Activated CD8-positive, alpha-beta memory T cell treated with anti-CD3 and anti-CD28 coated beads, Interleukin-2, amount 50 U/mL, for 1 hour (primary cell): ENCODE measurements around the gene DPH6.
"Not testable (repeated sequence)": the region's sequence is repeated elsewhere in the genome, so short reads cannot be mapped to it uniquely, and the experiment has no call there.

Experiments
- DNase-seq: peaks from one replicate; pipeline ENCODE4 v3.0.0-alpha.2; 2020; ENCODE audit errors: extremely low read depth

The DPH6 gene

DNA sequence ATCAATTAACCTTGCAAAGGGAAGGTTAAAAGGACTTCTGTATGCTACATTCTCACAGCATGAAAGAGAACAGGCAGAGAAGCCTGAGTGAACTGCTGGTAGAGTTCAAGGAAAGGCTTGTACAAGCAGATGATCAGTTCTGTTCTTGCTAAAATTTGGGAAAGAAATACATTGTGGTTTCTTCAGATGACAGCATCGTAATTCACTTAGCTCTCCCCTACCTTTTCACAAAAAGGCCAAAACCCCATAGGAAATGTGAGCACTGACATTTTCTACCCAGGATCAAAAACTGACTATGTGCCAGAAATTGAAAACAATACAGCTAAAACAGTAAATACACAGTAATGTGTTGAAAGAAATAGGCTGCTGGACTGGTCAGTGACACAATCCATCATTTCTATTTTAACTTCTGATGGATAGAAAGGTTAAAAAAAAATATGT, 216.4 kb downstream of the DPH6 start:
- no peak for DNase-seq

DNA sequence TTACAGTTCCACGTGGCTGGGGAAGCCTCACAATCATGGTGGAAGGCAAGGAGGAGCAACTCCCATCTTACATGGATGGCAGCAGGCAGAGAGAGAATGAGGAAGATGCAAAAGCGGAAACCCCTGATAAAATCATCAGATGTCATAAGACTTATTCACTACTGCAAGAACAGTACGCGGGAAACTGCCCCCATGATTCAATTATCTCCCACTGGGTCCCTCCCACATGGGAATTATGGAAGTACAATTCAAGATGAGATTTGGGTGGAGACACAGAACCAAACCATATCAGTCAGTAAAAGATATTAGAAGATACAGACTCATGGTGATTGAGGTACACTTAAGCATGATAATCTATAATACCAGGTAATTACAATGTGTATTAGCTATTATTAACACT, 217.1 kb downstream of the DPH6 start:
- not testable (repeated sequence) for DNase-seq

DNA sequence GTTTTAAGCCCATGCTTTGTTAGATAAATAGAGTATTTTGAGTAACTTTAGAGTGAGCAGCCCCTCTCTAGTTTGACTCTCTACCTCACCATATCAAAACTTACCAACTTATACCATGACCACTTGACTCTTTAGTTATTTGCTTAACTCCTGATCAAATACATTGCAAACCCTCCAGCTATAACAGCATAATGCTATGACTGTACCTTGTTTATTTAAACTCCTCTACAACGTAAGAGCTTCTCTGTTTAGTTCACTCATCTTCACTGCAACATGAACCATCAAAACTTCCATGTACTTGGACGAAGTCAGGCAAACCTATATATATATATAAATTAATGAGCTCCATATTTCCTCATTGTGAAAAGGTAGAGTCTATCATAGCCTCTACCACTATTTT, 218.2 kb downstream of the DPH6 start:
- DNase-seq: no peak

DNA sequence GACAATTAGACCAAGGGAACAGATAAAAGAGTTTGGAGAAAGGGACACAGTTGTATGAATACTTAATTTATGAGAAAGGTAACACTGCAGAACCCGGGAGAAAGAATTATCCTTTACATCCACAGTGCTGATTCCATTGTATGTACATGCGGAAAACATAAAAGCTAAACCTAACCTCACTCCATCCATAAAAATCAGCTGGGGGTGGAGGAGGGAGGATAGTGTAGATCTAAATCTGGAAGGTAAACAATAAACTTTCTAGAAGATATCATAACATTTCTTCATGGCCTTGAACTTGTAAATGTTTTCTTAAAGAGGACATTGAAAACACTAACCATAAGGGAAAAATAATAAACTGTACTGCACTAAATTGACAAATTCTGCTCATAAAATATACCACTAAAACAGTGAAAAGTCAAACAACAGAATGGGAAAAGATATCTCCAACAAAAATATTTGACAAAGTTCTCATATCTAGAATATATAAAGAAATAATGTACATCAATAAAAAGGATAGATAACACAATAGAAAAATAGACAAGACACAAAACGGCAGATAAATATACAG, 220.5 kb downstream of the DPH6 start:
- DNase-seq: no peak

DNA sequence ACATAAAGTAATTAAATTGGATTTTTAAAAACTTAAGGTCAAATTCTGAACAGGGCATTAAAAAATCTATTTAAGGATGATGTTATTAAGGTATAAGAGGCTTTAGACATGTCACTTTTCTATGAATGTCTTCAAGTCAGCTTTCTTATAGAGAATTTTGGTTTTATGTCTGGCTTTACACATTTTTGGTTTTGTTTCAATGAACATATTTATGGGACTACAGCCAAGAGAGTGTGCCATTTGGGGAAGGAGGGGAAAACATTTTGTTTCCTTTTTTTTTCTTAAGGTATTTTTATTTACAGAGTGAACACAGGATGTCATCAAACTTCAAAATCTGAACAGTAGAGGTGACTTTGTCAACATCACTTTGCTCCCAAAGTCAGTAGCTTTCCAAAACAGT, 222.8 kb downstream of the DPH6 start:
- DNase-seq: no peak

DNA sequence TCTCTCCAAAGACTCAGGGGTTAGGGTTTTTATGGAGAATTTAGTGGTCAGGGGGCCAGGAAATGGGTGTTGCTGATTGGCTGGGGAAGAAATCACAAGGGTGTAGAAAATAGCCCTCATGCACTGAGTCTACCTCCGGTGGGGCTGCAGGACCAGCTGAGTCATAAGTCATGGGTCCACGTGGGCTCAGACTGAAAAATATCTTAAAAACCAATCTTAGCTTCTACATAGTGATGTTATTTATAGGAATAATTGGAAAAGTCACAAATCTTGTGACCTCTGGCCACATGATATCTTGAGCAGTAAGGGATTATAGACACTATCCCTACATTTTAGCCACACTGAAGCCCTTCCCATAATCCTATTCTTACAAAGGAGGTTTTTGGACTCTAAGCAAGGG, 224.0 kb downstream of the DPH6 start:
- DNase-seq: no peak

DNA sequence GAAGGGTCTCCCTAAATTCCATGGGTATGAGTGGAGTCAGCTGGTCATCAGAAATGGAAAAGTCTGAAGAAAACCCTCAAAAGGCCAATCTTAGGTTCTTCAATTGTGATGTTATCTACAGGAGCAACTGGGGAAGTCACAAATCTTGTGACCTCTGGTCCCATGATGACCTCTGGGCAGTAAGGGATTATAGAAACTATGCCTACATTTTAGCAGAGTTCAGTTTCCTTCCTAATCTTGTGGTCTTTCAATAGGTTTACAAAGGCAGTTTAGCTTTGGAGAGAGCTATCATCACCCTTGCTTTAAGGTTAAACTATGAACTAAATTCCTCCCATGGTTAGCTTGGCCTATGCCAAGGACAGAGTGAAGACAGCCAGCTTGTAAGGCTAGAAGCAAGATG, 225.1 kb downstream of the DPH6 start:
- DNase-seq: no peak
